Hepatocyte (in vitro differentiated cells): ENCODE results near the gene C20orf96.

Experiments
- CTCF ChIP-seq: fragments of 200-600 bp; sonication (generic); IDR thresholded peaks from 2 replicates; pipeline ENCODE4 v1.5.1; 2016; ENCODE audit warnings: antibody characterized with exemption, mild to moderate bottlenecking; ENCODE audit not compliant: poor library complexity
- EZH2 ChIP-seq: fragments of 200-600 bp; sonication (generic); IDR thresholded peaks from 2 replicates; pipeline ENCODE4 v1.6.1; 2016; ENCODE audit warnings: antibody characterized with exemption, mild to moderate bottlenecking, borderline replicate concordance

GRCh38 chr20:312866-313265, 22.3 kb upstream of the C20orf96 start:
- TF ChIP-seq CTCF (no peak), EZH2 (no peak)
